Muscle of leg (tissue), 16 donors: Measurements from ENCODE around the gene ARIH2. TPM values are rescaled to one million over a fixed set of nuclear protein-coding genes. Genes with fewer than 3 reads are reported as not detected.

ENCODE experiments used
- DNase-seq: peaks from one replicate; pipeline ENCODE4 v3.0.0; 2013
- H3K27ac ChIP-seq: one replicate; pipeline ENCODE4 v1.5.1; 2013; ENCODE audit warnings: mild to moderate bottlenecking, low read length, control low read depth
- H3K27me3 ChIP-seq: one replicate; pipeline ENCODE4 v1.6.1; 2013; ENCODE audit warnings: low read length; ENCODE audit not compliant: control insufficient read depth, insufficient read depth
- H3K36me3 ChIP-seq: one replicate; pipeline ENCODE4 v1.6.1; 2013; ENCODE audit warnings: low read length; ENCODE audit not compliant: control insufficient read depth, insufficient read depth
- H3K4me1 ChIP-seq: one replicate; pipeline ENCODE4 v1.6.1; 2013; ENCODE audit warnings: low read length; ENCODE audit not compliant: control insufficient read depth, insufficient read depth
- H3K4me3 ChIP-seq: one replicate; pipeline ENCODE4 v1.5.1; 2013; ENCODE audit warnings: low read length, control low read depth
- H3K9me3 ChIP-seq: replicated peaks from 2 replicates; pipeline ENCODE4 v1.6.1; 2013; ENCODE audit warnings: low read depth, low read length; ENCODE audit not compliant: control insufficient read depth
- WGBS: methylation state at CpG from one replicate; pipeline ENCODE4 v1.1.5; 2013; ENCODE audit warnings: missing lambda C conversion rate; ENCODE audit not compliant: insufficient coverage; 5-methylcytosine and 5-hydroxymethylcytosine counted together
- long read RNA-seq, 11 donors: transcript quantifications; one replicate each; lab custom pipeline, GENCODE V29; 2026
- polyA plus RNA-seq, 8 donors: library from polyadenylated mRNA; unstranded; fragments of 120-200 nt; gene quantifications; one replicate each; pipeline versions ENCODE4 v1.2.1 to v1.2.3, GENCODE V29; 2013; ENCODE audit warnings: inconsistent platforms in 1 of 8, low replicate concordance in 1 of 8; ENCODE audit not compliant: insufficient read length in 8 of 8, insufficient read depth in 1 of 8
- total RNA-seq: library from RNA; stranded (reverse); fragments of 120-200 nt; gene quantifications from one replicate; pipeline ENCODE4 v1.2.4, GENCODE V29; 2013

ARIH2 gene
- total RNA-seq: 60.9 TPM
- 10 to 100 TPM; 45.6 to 61.5 (median 51.7) TPM for polyA plus RNA-seq
- long read RNA-seq, donor 1, full-length matches to known transcripts: 3 of 3 reads
- long read RNA-seq, donor 1, partial matches to known transcripts: 0 of 3 reads
- long read RNA-seq, donor 1, other reads (novel, unspliced or antisense): 0 of 3 reads
- long read RNA-seq, donor 2: 0 reads
- long read RNA-seq, donor 3, full-length matches to known transcripts: 7 of 12 reads
- long read RNA-seq, donor 3, partial matches to known transcripts: 5 of 12 reads
- long read RNA-seq, donor 3, other reads (novel, unspliced or antisense): 0 of 12 reads
- long read RNA-seq, donor 4, full-length matches to known transcripts: 5 of 5 reads
- long read RNA-seq, donor 4, partial matches to known transcripts: 0 of 5 reads
- long read RNA-seq, donor 4, other reads (novel, unspliced or antisense): 0 of 5 reads
- long read RNA-seq, donor 5, full-length matches to known transcripts: 6 of 16 reads
- long read RNA-seq, donor 5, partial matches to known transcripts: 10 of 16 reads
- long read RNA-seq, donor 5, other reads (novel, unspliced or antisense): 0 of 16 reads
- long read RNA-seq, donor 6, full-length matches to known transcripts: 11 of 11 reads
- long read RNA-seq, donor 6, partial matches to known transcripts: 0 of 11 reads
- long read RNA-seq, donor 6, other reads (novel, unspliced or antisense): 0 of 11 reads
- long read RNA-seq, donor 7, full-length matches to known transcripts: 7 of 7 reads
- long read RNA-seq, donor 7, partial matches to known transcripts: 0 of 7 reads
- long read RNA-seq, donor 7, other reads (novel, unspliced or antisense): 0 of 7 reads
- long read RNA-seq, donor 8, full-length matches to known transcripts: 2 of 8 reads
- long read RNA-seq, donor 8, partial matches to known transcripts: 6 of 8 reads
- long read RNA-seq, donor 8, other reads (novel, unspliced or antisense): 0 of 8 reads
- long read RNA-seq, donor 9, full-length matches to known transcripts: 4 of 4 reads
- long read RNA-seq, donor 9, partial matches to known transcripts: 0 of 4 reads
- long read RNA-seq, donor 9, other reads (novel, unspliced or antisense): 0 of 4 reads
- long read RNA-seq, donor 10, full-length matches to known transcripts: 12 of 27 reads
- long read RNA-seq, donor 10, partial matches to known transcripts: 15 of 27 reads
- long read RNA-seq, donor 10, other reads (novel, unspliced or antisense): 0 of 27 reads
- long read RNA-seq, donor 11, full-length matches to known transcripts: 2 of 36 reads
- long read RNA-seq, donor 11, partial matches to known transcripts: 34 of 36 reads
- long read RNA-seq, donor 11, other reads (novel, unspliced or antisense): 0 of 36 reads

DNA sequence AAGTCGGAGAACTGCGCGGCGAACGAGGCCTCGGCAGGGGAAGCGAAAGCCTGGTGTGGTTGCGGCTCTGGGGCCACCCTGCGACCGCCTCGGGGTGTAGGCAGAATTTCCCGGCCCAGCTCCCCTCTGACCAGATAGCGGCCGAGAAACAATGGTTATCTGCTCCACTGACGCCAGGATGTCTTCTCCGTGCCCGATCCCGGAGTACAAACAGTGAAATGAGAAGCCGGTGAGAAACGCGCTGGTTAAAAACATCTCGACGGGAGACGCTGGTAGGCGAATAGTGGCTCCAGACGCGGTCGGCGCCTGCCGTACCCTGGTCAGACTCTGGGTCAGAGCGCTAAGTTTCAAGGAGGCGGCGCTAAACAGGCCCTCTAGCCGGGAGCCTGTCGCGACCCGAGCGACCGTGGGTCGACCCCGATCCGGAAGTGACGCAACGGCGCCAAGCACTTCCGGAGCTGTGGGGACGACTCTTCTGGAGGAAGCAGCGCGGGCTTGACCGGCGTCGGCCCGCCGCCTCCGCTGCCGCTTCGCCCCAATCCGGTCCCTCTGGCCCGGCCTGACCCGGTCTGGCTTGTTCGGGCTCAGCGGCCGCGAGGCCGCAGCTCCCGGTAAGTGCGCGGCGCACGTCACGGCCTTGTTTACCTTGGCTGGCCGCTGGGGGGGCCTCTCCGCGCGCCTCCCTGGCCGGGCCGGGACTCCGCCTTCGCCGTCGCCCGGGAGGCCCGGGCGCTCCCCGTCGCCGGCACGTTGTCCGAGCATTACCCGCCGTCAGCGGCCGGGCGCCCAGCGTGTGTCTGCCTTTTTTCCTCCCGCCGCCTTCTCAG lies at the start of gene ARIH2:
Gene ARIH2, plus strand, starts transcription at position 455 of the 827 bp plus-strand sequence. CDS start 8,717 bp downstream, outside the sequence.
- peak within 1 kb of the TSS; percentile 92 for H3K27ac ChIP-seq
- H3K4me1 ChIP-seq: peaks cover 18% of the 10 kb centered on the region
- peaks cover 19% of the 10 kb centered on the region for H3K36me3 ChIP-seq
- under 1% methylated on average over 97 of the region's 97 CpGs for WGBS
- DNase-seq: peak; percentile 97
- no peaks in the 10 kb centered on the region for H3K9me3 ChIP-seq
- H3K27me3 ChIP-seq: no peaks in the 10 kb centered on the region
- H3K4me3 ChIP-seq: peak within 1 kb of the TSS; percentile 53

DNA sequence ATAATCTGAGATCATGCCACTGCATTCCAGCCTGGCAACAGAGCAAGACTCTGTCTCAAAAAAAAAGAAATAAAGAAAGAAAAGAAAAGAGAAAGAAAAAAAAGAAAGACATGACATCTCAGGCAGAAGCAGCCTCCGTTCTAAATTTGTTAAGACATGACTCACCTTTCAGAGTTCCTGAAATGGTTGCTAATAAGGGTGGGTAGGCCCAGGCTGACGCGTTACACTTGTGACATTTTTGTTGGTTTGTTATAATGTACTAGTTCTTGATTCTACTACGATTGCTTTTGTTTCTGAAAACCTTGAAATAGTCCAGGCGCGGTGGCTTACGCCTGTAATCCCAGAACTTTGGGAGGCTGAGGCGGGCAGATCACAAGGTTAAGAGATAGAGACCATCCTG lies 41.0 kb upstream of the ARIH2 start:
- no peak overlapping the region for H3K27ac ChIP-seq
- no peak for DNase-seq
- H3K4me1 ChIP-seq: no peaks in the 10 kb centered on the region
- no peak overlapping the region for H3K4me3 ChIP-seq
- no peaks in the 10 kb centered on the region for H3K9me3 ChIP-seq
- H3K36me3 ChIP-seq: peaks cover 2% of the 10 kb centered on the region
- H3K27me3 ChIP-seq: no peaks in the 10 kb centered on the region
- 93% methylated on average over 4 of the region's 8 CpGs for WGBS

GRCh38 chr3:48879307-48879993 lies 39.2 kb upstream of the ARIH2 start:
- Histone ChIP-seq H3K27me3 (no peaks in the 10 kb centered on the region), H3K27ac (no peak overlapping the region), H3K4me3 (no peak overlapping the region), H3K9me3 (no peaks in the 10 kb centered on the region), H3K36me3 (peaks cover 6% of the 10 kb centered on the region), H3K4me1 (no peaks in the 10 kb centered on the region)
- WGBS: 75% methylated on average over 1 of the region's 6 CpGs
- no peak for DNase-seq

DNA sequence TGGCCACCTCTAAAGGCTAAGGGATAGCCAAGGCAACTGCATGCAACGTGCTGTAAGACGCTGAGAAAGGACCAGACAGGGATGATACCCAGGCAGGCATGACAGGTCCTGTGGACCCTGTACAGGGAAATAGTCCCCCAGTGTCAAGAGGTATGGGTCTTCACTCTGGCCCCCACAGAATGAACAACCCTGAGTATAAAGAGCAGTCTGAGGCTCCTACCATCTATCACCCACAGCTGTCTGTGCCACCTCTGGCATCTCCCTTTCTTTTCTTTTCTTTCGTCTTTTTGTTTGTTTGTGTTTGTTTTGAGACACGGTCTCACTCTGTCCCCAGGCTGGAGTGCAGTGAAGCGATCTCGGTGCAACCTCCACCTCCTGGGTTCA lies 38.7 kb upstream of the ARIH2 start:
- Histone ChIP-seq H3K4me1 (no peaks in the 10 kb centered on the region), H3K27me3 (no peaks in the 10 kb centered on the region), H3K9me3 (no peaks in the 10 kb centered on the region), H3K27ac (no peak overlapping the region), H3K36me3 (peaks cover 6% of the 10 kb centered on the region), H3K4me3 (no peak overlapping the region)
- DNase-seq: no peak
- 83% methylated on average over 2 of the region's 6 CpGs for WGBS

DNA sequence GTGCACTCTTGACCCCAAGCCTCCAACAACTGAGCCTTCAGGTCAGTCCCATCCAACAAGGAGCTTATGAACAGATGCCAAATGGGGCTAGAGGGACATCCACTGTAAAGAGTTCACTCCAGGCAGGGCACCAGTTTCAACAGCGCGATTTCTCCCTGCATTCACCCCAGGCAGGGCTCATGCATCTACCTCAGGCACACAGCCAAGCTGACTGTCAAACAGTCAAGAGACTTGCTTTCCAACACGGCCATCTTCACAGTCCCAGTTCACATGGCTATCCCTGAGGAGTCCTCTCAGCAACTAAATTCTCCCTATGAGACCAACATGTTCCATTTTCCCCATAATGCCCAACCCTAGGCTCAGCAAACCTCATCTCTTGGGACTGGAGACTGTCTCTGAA lies 37.6 kb upstream of the ARIH2 start:
- H3K27ac ChIP-seq: no peak overlapping the region
- peaks cover 6% of the 10 kb centered on the region for H3K36me3 ChIP-seq
- no peak overlapping the region for H3K4me3 ChIP-seq
- no peaks in the 10 kb centered on the region for H3K27me3 ChIP-seq
- WGBS: 100% methylated on average over 3 of the region's 3 CpGs
- no peak for DNase-seq
- H3K4me1 ChIP-seq: no peaks in the 10 kb centered on the region
- H3K9me3 ChIP-seq: no peaks in the 10 kb centered on the region

GRCh38 chr3:48881652-48882114 lies 37.0 kb upstream of the ARIH2 start:
- Histone ChIP-seq H3K27me3 (no peaks in the 10 kb centered on the region), H3K9me3 (no peaks in the 10 kb centered on the region), H3K4me1 (no peaks in the 10 kb centered on the region), H3K4me3 (no peak overlapping the region), H3K36me3 (peaks cover 6% of the 10 kb centered on the region), H3K27ac (no peak overlapping the region)
- DNase-seq: no peak
- WGBS: 96% methylated on average over 5 of the region's 5 CpGs

GRCh38 chr3:48885753-48886152 lies 32.9 kb upstream of the ARIH2 start:
- Histone ChIP-seq H3K27me3 (no peaks in the 10 kb centered on the region), H3K4me3 (no peak overlapping the region), H3K27ac (no peak overlapping the region), H3K36me3 (peaks cover 3% of the 10 kb centered on the region), H3K4me1 (no peaks in the 10 kb centered on the region), H3K9me3 (no peaks in the 10 kb centered on the region)
- no peak for DNase-seq

GRCh38 chr3:48891606-48892005 lies 27.0 kb upstream of the ARIH2 start:
- H3K27me3 ChIP-seq: no peaks in the 10 kb centered on the region
- no peaks in the 10 kb centered on the region for H3K9me3 ChIP-seq
- no peak for DNase-seq
- no peak overlapping the region for H3K4me3 ChIP-seq
- WGBS: 89% methylated on average over 4 of the region's 8 CpGs
- H3K36me3 ChIP-seq: no peaks in the 10 kb centered on the region
- no peaks in the 10 kb centered on the region for H3K4me1 ChIP-seq
- H3K27ac ChIP-seq: no peak overlapping the region

GRCh38 chr3:48894516-48894915 lies 24.1 kb upstream of the ARIH2 start:
- WGBS: 93% methylated on average over 6 of the region's 6 CpGs
- no peaks in the 10 kb centered on the region for H3K9me3 ChIP-seq
- H3K4me3 ChIP-seq: no peak overlapping the region
- no peaks in the 10 kb centered on the region for H3K27me3 ChIP-seq
- H3K36me3 ChIP-seq: no peaks in the 10 kb centered on the region
- H3K4me1 ChIP-seq: peaks cover 13% of the 10 kb centered on the region
- no peak overlapping the region for H3K27ac ChIP-seq
- DNase-seq: no peak
